SH-SY5Y (cell line): ENCODE data around the gene TRMT1.

Experiments
- GATA2 ChIP-seq: IDR thresholded peaks from 2 replicates; pipeline ENCODE4 v1.6.1; 2011; ENCODE audit warnings: mild to moderate bottlenecking, low read depth, low read length
- GATA3 ChIP-seq: IDR thresholded peaks from 2 replicates; pipeline ENCODE4 v1.6.1; 2011; ENCODE audit warnings: low read depth, mild to moderate bottlenecking, low read length, moderate library complexity

The TRMT1 gene

GRCh38 chr19:13116282-13117175 is at the start of gene TRMT1:
TRMT1 (minus strand) TSS chr19:13116740; CDS start chr19:13116399, 341 bp downstream.
- no peak for TF ChIP-seq GATA2
- TF ChIP-seq GATA3: no peak

- no peak for TF ChIP-seq GATA2
- no peak for TF ChIP-seq GATA3
Observed at GRCh38 chr19:13165162-13165997, 48.8 kb upstream of the TRMT1 start.

- TF ChIP-seq GATA3 (no peak), GATA2 (0 out of 2 replicates have a peak, but pooled peaks have one; percentile 5)
Observed at GRCh38 chr19:13164343-13165161, 48.0 kb upstream of the TRMT1 start.

- no peak for TF ChIP-seq GATA3
- TF ChIP-seq GATA2: no peak
Observed at GRCh38 chr19:13163609-13164342, 47.2 kb upstream of the TRMT1 start.

GRCh38 chr19:13162724-13163608 is 46.4 kb upstream of the TRMT1 start:
- no peak for TF ChIP-seq GATA2
- TF ChIP-seq GATA3: no peak

GRCh38 chr19:13160557-13160956 is 44.0 kb upstream of the TRMT1 start:
- TF ChIP-seq GATA3 (no peak), GATA2 (no peak)

- TF ChIP-seq GATA2: no peak
- TF ChIP-seq GATA3: no peak
Observed at GRCh38 chr19:13159713-13160112, 43.2 kb upstream of the TRMT1 start.

GRCh38 chr19:13155472-13156359 is 39.2 kb upstream of the TRMT1 start:
- TF ChIP-seq GATA3 (no peak), GATA2 (no peak)

GRCh38 chr19:13154911-13155471 is 38.5 kb upstream of the TRMT1 start:
- TF ChIP-seq GATA3 (no peak), GATA2 (no peak)

GRCh38 chr19:13154241-13154778 is 37.8 kb upstream of the TRMT1 start:
- no peak for TF ChIP-seq GATA2
- TF ChIP-seq GATA3: no peak

- TF ChIP-seq GATA2 (no peak), GATA3 (no peak)
Observed at GRCh38 chr19:13153569-13154240, 37.2 kb upstream of the TRMT1 start.
